Germinal center (tissue), 1 donor: ENCODE results near the gene COMMD10.

Experiments used
- DNase-seq: peaks from one replicate; pipeline ENCODE4 v3.0.0; 2012; ENCODE audit warnings: mixed read lengths, low spot score

Gene COMMD10

GRCh38 chr5:116296335-116297072 lies 211.7 kb downstream of the COMMD10 start:
- no peak for DNase-seq

GRCh38 chr5:116297296-116297814 lies 212.5 kb downstream of the COMMD10 start:
- no peak for DNase-seq

GRCh38 chr5:116299746-116300640 lies 215.2 kb downstream of the COMMD10 start:
- DNase-seq = no peak

GRCh38 chr5:116301110-116301509 lies 216.3 kb downstream of the COMMD10 start:
- no peak for DNase-seq

GRCh38 chr5:116303340-116303739 lies 218.5 kb downstream of the COMMD10 start:
- DNase-seq = no peak

GRCh38 chr5:116303810-116304209 lies 219.0 kb downstream of the COMMD10 start:
- no peak for DNase-seq

- no peak for DNase-seq
Measured at GRCh38 chr5:116305899-116306298, 221.1 kb downstream of the COMMD10 start.

GRCh38 chr5:116306846-116307245 lies 222.0 kb downstream of the COMMD10 start:
- no peak for DNase-seq

- no peak for DNase-seq
Measured at GRCh38 chr5:116308391-116308790, 223.6 kb downstream of the COMMD10 start.

GRCh38 chr5:116313366-116313765 lies 228.5 kb downstream of the COMMD10 start:
- DNase-seq = no peak

- DNase-seq = no peak
Measured at GRCh38 chr5:116315531-116315930, 230.7 kb downstream of the COMMD10 start.

GRCh38 chr5:116318091-116318854 lies 233.4 kb downstream of the COMMD10 start:
- no peak for DNase-seq

GRCh38 chr5:116320486-116320885 lies 235.7 kb downstream of the COMMD10 start:
- no peak for DNase-seq

- DNase-seq = no peak
Measured at GRCh38 chr5:116329503-116329902, 244.7 kb downstream of the COMMD10 start.

- no peak for DNase-seq
Measured at GRCh38 chr5:116340799-116341198, 256.0 kb downstream of the COMMD10 start.
